Frontal cortex (tissue), 4 donors: ENCODE measurements around the gene SRCIN1. TPM values are rescaled to one million over a fixed set of nuclear protein-coding genes. Genes with fewer than 3 reads are reported as not detected.
"Not testable (repeated sequence)": the region's sequence is repeated elsewhere in the genome, so short reads cannot be mapped to it uniquely, and the experiment has no call there.

Experiments used
- DNase-seq, 2 donors: peaks; one replicate each; pipeline ENCODE4 v3.0.0; 2012; ENCODE audit warnings: low spot score in 2 of 2
- FAIRE-seq: peaks from 2 replicates; lab custom pipeline; 2012; peaks lifted over from hg19 to GRCh38; lab: Jason Lieb, UNC
- total RNA-seq: library from RNA; depleted of rRNA; stranded (reverse); fragments of >200 nt; gene quantifications from one replicate; pipeline ENCODE4 v1.2.3, GENCODE V29; 2014
- donor health status: control.
- donor health status: control.
- donor health status: control.

The SRCIN1 gene
- total RNA-seq, result 23.6 TPM

GRCh38 chr17:38605841-38606645, at the start of gene SRCIN1:
TSS of gene SRCIN1 (minus strand) at chr17:38605952. CDS start at chr17:38605705, 247 bp downstream.
- FAIRE-seq, result no peak
- DNase-seq, result peak; percentile 81 to 84

- DNase-seq, result no peak
- no peak for FAIRE-seq
These were observed 49.0 kb upstream of the SRCIN1 start for GRCh38 chr17:38654411-38655398.

GRCh38 chr17:38653679-38654078, 47.9 kb upstream of the SRCIN1 start:
- no peak for DNase-seq
- FAIRE-seq, result no peak

GRCh38 chr17:38653230-38653629, 47.5 kb upstream of the SRCIN1 start:
- DNase-seq (no peak), FAIRE-seq (no peak)

- DNase-seq, FAIRE-seq: not testable (repeated sequence)
These were observed 45.0 kb upstream of the SRCIN1 start for GRCh38 chr17:38650653-38651173.

- FAIRE-seq, result no peak
- no peak for DNase-seq
These were observed 32.2 kb upstream of the SRCIN1 start for GRCh38 chr17:38637951-38638350.

- FAIRE-seq (no peak), DNase-seq (no peak)
These were observed 30.3 kb upstream of the SRCIN1 start for GRCh38 chr17:38636054-38636453.

GRCh38 chr17:38632334-38632733, 26.6 kb upstream of the SRCIN1 start:
- DNase-seq, result no peak
- no peak for FAIRE-seq

GRCh38 chr17:38628441-38628840, 22.7 kb upstream of the SRCIN1 start:
- DNase-seq (no peak), FAIRE-seq (no peak)

GRCh38 chr17:38627957-38628356, 22.2 kb upstream of the SRCIN1 start:
- FAIRE-seq (no peak), DNase-seq (no peak)

GRCh38 chr17:38626606-38627226, 21.0 kb upstream of the SRCIN1 start:
- not testable (repeated sequence) for FAIRE-seq, DNase-seq

- FAIRE-seq (no peak), DNase-seq (no peak)
These were observed 19.7 kb upstream of the SRCIN1 start for GRCh38 chr17:38625482-38625881.

GRCh38 chr17:38624782-38625355, 19.1 kb upstream of the SRCIN1 start:
- FAIRE-seq, DNase-seq: not testable (repeated sequence)

- FAIRE-seq, result no peak
- DNase-seq, result no peak
These were observed 15.8 kb upstream of the SRCIN1 start for GRCh38 chr17:38621538-38621937.

- DNase-seq (no peak), FAIRE-seq (no peak)
These were observed 15.0 kb upstream of the SRCIN1 start for GRCh38 chr17:38620551-38621277.

- no peak for DNase-seq
These were observed 14.3 kb upstream of the SRCIN1 start for GRCh38 chr17:38619937-38620550.

GRCh38 chr17:38619451-38619795, 13.7 kb upstream of the SRCIN1 start:
- FAIRE-seq (no peak), DNase-seq (no peak)

More at GRCh38 chr17:38619937-38620550, 14.3 kb upstream of the SRCIN1 start:
- no peak for FAIRE-seq

GRCh38 chr17:38617967-38618760, 12.4 kb upstream of the SRCIN1 start:
- DNase-seq, result no peak
- no peak for FAIRE-seq
